Kidney epithelial cell (primary cell): ENCODE results near the gene ADAMTS19. TPM values are rescaled to one million over a fixed set of nuclear protein-coding genes. Genes with fewer than 3 reads are reported as not detected.
"Not testable (repeated sequence)": the region's sequence is repeated elsewhere in the genome, so short reads cannot be mapped to it uniquely, and the experiment has no call there.

Experiments
- DNase-seq: peaks from one replicate; pipeline ENCODE4 v3.0.0-alpha.2; 2010; ENCODE audit warnings: low read depth
- H3K27me3 ChIP-seq: 2 replicates; pipeline ENCODE4 v1.6.0; 2011; ENCODE audit warnings: low read length; ENCODE audit not compliant: control insufficient read depth, insufficient read depth
- H3K36me3 ChIP-seq: 2 replicates; pipeline ENCODE4 v1.5.1; 2011; ENCODE audit warnings: low read length; ENCODE audit not compliant: control insufficient read depth, insufficient read depth
- H3K4me3 ChIP-seq: 2 replicates; pipeline ENCODE4 v1.5.1; 2011; ENCODE audit warnings: low read depth, mild to moderate bottlenecking, control low read depth, low read length
- total RNA-seq: library from RNA; depleted of rRNA; stranded (reverse); fragments of >200 nt; gene quantifications from 2 replicates; pipeline ENCODE4 v1.2.3, GENCODE V29; 2015
- TF ChIP-seq, protein P1 (sequence below): IDR thresholded peaks from 2 replicates; pipeline ENCODE4 v1.5.1; 2011; ENCODE audit warnings: mild to moderate bottlenecking, moderate library complexity, low read length, control low read depth, inconsistent platforms; ENCODE audit not compliant: insufficient read depth, poor library complexity, severe bottlenecking

ADAMTS19 gene
- total RNA-seq, 1 donor from 2014 or later = 0.21 TPM

DNA sequence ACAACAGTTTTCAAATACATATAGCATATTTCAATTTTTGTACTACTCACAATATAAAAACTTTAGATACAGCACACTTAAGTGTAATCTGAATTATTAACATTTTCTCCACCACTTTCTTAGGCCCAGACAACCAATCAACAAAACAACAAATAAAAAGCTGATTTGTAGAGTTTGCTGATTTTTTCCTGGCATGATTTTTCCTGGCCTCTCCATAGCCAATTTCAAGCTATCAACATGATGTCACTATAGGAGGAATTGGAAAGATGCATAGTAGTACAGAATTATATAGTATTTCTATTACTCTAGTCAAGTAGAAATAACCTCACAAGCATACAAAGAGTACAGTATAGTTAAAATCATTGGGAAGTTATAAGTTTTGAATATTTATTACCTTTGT lies 35.1 kb upstream of the ADAMTS19 start:
- Histone ChIP-seq H3K27me3 (no peaks in the 10 kb centered on the region), H3K36me3 (no peaks in the 10 kb centered on the region), H3K4me3 (no peak overlapping the region)
- DNase-seq = no peak
- TF ChIP-seq, protein P1, sequence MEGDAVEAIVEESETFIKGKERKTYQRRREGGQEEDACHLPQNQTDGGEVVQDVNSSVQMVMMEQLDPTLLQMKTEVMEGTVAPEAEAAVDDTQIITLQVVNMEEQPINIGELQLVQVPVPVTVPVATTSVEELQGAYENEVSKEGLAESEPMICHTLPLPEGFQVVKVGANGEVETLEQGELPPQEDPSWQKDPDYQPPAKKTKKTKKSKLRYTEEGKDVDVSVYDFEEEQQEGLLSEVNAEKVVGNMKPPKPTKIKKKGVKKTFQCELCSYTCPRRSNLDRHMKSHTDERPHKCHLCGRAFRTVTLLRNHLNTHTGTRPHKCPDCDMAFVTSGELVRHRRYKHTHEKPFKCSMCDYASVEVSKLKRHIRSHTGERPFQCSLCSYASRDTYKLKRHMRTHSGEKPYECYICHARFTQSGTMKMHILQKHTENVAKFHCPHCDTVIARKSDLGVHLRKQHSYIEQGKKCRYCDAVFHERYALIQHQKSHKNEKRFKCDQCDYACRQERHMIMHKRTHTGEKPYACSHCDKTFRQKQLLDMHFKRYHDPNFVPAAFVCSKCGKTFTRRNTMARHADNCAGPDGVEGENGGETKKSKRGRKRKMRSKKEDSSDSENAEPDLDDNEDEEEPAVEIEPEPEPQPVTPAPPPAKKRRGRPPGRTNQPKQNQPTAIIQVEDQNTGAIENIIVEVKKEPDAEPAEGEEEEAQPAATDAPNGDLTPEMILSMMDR = no peak

DNA sequence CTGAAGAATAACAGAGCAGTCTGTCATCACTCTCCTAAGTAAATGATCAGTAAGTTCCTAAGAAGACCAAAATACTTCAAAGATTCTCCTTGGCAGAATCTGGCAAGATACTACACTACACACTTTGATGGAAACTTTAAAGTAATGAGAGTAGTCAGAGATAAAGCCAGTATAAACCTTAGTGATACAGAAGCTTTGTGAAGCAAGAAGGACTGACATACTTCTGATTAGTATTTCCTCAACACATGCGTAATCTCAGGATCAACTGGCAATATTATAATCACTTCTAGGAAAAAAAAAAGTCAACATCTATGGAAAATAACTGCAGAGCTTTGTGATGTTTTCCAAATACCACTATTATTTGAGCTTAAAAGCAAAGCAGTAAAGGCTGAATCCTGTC lies 34.0 kb upstream of the ADAMTS19 start:
- Histone ChIP-seq H3K4me3 (no peak overlapping the region), H3K27me3 (no peaks in the 10 kb centered on the region), H3K36me3 (no peaks in the 10 kb centered on the region)
- DNase-seq = no peak
- TF ChIP-seq, protein P1 = no peak

DNA sequence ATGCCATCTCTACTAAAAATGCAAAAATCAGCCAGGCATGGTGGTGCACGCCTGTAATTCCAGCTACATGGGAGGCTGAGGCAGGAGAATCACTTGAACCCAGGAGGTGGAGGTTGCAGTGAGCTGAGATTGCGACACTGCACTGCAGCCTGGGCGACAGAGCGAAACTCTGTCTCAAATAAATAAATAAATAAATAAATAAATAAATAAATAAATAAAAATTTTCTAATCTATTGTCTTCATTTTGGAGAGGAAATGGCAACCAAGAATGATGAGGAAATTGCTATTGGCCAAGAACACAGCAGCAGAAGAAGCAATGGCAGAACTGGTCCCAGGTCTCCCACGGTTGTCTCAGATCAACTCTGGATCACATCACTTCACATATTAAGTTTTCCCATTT lies 31.5 kb upstream of the ADAMTS19 start:
- DNase-seq, H3K27me3 ChIP-seq, H3K36me3 ChIP-seq, H3K4me3 ChIP-seq: not testable (repeated sequence)

DNA sequence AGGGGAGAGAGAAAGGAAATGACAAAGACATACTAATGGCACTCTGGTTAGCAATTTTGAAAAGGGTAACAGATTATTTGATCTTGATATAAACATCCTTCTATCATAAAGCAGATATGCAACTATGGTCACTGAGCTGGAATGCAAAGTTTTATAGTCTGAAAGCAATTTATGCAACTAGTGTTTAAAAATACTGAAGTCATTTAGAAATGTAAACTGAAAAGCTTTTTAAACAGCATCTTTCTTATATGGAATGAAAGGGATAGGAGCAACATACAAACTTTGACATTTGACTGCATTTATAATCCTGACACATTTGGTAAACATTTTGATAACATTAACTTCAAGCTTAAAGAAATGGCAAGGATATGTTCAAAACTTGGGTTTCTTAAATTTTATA lies 28.7 kb upstream of the ADAMTS19 start:
- DNase-seq = no peak
- TF ChIP-seq, protein P1 = no peak
- no peak overlapping the region for H3K4me3 ChIP-seq
- no peaks in the 10 kb centered on the region for H3K27me3 ChIP-seq
- H3K36me3 ChIP-seq = no peaks in the 10 kb centered on the region

DNA sequence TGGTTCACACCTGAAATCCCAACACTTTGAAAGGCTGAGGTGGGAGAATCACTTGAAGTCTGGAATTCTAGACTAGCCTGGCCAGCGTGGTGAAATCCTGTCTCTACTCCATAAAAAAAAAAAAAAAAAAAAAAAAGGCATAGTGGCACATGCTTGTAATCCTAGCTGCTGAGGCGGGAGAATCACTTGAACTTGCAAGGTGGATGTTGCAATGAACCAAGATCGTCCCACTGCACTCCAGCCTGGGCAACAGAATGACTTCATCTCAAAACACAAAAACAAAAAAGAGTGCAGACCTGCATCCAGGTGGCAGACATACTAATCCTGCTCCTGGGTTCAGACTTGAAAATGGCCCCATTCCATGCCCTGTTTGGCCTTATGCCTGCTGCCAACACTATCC lies 21.8 kb upstream of the ADAMTS19 start:
- TF ChIP-seq, protein P1 = no peak
- DNase-seq = no peak

DNA sequence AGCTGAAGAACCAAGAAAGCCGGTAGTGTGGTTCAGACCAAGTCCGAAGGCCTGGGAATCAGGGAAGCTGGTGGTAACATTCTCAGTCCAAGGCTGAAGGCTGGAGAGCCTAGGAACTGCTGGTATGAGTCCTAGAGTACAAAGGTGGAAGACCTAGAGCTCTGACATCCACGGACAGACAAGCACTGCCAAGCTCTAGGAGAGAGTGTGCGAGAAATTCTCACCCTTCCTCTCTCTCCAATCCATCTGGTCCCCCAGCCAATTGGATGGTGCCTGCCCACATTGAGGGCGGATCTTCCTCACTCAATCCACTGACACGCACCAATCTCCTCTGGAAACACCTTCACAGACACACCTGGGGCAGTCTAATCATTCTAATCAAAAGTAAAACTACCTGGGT lies 19.7 kb upstream of the ADAMTS19 start:
- no peak for DNase-seq
- Histone ChIP-seq H3K27me3 (no peaks in the 10 kb centered on the region), H3K4me3 (no peak overlapping the region), H3K36me3 (no peaks in the 10 kb centered on the region)
- TF ChIP-seq, protein P1 = no peak

More for the DNA sequence above, 21.8 kb upstream of the ADAMTS19 start:
- Histone ChIP-seq H3K27me3 (no peaks in the 10 kb centered on the region), H3K36me3 (no peaks in the 10 kb centered on the region), H3K4me3 (no peak overlapping the region)

DNA sequence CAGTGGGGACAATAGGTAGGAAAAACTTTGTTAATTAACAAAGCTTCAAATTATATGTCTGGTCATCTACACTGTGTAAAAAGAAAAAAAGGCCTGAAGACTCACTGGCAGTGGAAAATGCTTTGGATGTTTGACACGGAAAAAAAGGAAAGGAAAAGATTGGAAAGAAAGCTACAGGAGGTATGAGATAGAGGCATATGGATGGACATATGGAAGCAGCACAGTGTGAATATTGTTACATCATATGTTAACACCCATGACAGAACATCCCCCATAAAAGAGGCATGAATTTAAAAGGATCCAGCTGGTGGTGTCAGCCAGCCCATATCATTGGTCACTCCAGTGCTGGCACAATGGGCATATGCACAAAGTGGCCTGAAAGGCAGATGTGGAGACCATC lies 19.0 kb upstream of the ADAMTS19 start:
- no peaks in the 10 kb centered on the region for H3K36me3 ChIP-seq
- H3K27me3 ChIP-seq = no peaks in the 10 kb centered on the region
- H3K4me3 ChIP-seq = no peak overlapping the region
- no peak for DNase-seq
- TF ChIP-seq, protein P1 = no peak
